WI38 (cell line): ENCODE measurements around the gene COX15.
"Not testable (repeated sequence)": the region's sequence is repeated elsewhere in the genome, so short reads cannot be mapped to it uniquely, and the experiment has no call there.

Experiments used
- H3K4me3 ChIP-seq: 2 replicates; pipeline ENCODE4 v1.5.1; 2011; ENCODE audit warnings: low read depth, mild to moderate bottlenecking, control low read depth, low read length
- CTCF ChIP-seq: IDR thresholded peaks from 2 replicates; pipeline ENCODE4 v1.5.1; 2012; ENCODE audit warnings: low read depth, mild to moderate bottlenecking, control low read depth, low read length

The COX15 gene

GRCh38 chr10:99756159-99756558, 24.2 kb upstream of the COX15 start:
- TF ChIP-seq CTCF, result no peak

GRCh38 chr10:99754670-99755069, 22.7 kb upstream of the COX15 start:
- TF ChIP-seq CTCF, result no peak
- H3K4me3 ChIP-seq, result no peak overlapping the region

More at GRCh38 chr10:99756159-99756558, 24.2 kb upstream of the COX15 start:
- H3K4me3 ChIP-seq, result no peak overlapping the region

GRCh38 chr10:99750641-99751040, 18.7 kb upstream of the COX15 start:
- H3K4me3 ChIP-seq, result no peak overlapping the region
- TF ChIP-seq CTCF, result no peak

- no peak overlapping the region for H3K4me3 ChIP-seq
- TF ChIP-seq CTCF, result no peak
Measured at GRCh38 chr10:99748823-99749451, 17.0 kb upstream of the COX15 start.

- H3K4me3 ChIP-seq, result not testable (repeated sequence)
Measured at GRCh38 chr10:99746166-99746565, 14.2 kb upstream of the COX15 start.

GRCh38 chr10:99743841-99744240, 11.9 kb upstream of the COX15 start:
- H3K4me3 ChIP-seq, result no peak overlapping the region
- TF ChIP-seq CTCF, result no peak

- no peak for TF ChIP-seq CTCF
- H3K4me3 ChIP-seq, result no peak overlapping the region
Measured at GRCh38 chr10:99742701-99743100, 10.8 kb upstream of the COX15 start.

GRCh38 chr10:99742254-99742653, 10.3 kb upstream of the COX15 start:
- no peak for TF ChIP-seq CTCF
- H3K4me3 ChIP-seq, result no peak overlapping the region
